HG02610 (cell line): Measurements from ENCODE around the gene ACTR3C.
A peak's percentile ranks its signal among the peaks of the same experiment; 100 is the strongest.

Source experiments
- ATAC-seq: cut with Tn5 transposase; IDR thresholded peaks from one replicate; pipeline ENCODE4 v1.9.1; 2021; ENCODE audit warnings: mild to moderate bottlenecking, moderate library complexity; ENCODE audit not compliant: unreplicated experiment

The ACTR3C gene

GRCh38 chr7:150337179-150337578 lies 13.8 kb upstream of the ACTR3C start:
- ATAC-seq: no peak

GRCh38 chr7:150336746-150337145 lies 13.4 kb upstream of the ACTR3C start:
- ATAC-seq: no peak

- no peak for ATAC-seq
Measured at GRCh38 chr7:150335774-150336112, 12.4 kb upstream of the ACTR3C start.

- ATAC-seq: no peak
Measured at GRCh38 chr7:150335108-150335773, 11.9 kb upstream of the ACTR3C start.

GRCh38 chr7:150334108-150334507 lies 10.8 kb upstream of the ACTR3C start:
- no peak for ATAC-seq

- ATAC-seq: no peak
Measured at GRCh38 chr7:150333659-150334058, 10.3 kb upstream of the ACTR3C start.

GRCh38 chr7:150332852-150333635 lies 9.7 kb upstream of the ACTR3C start:
- no peak for ATAC-seq

- no peak for ATAC-seq
Measured at GRCh38 chr7:150330211-150330885, 7.0 kb upstream of the ACTR3C start.

- no peak for ATAC-seq
Measured at GRCh38 chr7:150329331-150330120, 6.2 kb upstream of the ACTR3C start.

GRCh38 chr7:150327308-150327707 lies 4.0 kb upstream of the ACTR3C start:
- ATAC-seq: no peak

- no peak for ATAC-seq
Measured at GRCh38 chr7:150326657-150327268, 3.4 kb upstream of the ACTR3C start.

- ATAC-seq: no peak
Measured at GRCh38 chr7:150325901-150326300, 2.6 kb upstream of the ACTR3C start.

- no peak for ATAC-seq
Measured at GRCh38 chr7:150325110-150325611, 1.8 kb upstream of the ACTR3C start.

- ATAC-seq: no peak
Measured at GRCh38 chr7:150324373-150324961, 1.1 kb upstream of the ACTR3C start.

GRCh38 chr7:150323682-150324372 lies 482 bp upstream of the ACTR3C start:
- peak; percentile 11 for ATAC-seq

- no peak for ATAC-seq
Measured at GRCh38 chr7:150322114-150322832, 1.1 kb downstream of the ACTR3C start.

- no peak for ATAC-seq
Measured at GRCh38 chr7:150321788-150322113, 1.6 kb downstream of the ACTR3C start.

- ATAC-seq: no peak
Measured at GRCh38 chr7:150317748-150318444, 5.4 kb downstream of the ACTR3C start.
